T1000 (cell line): Measurements from ENCODE around the gene CAP2.
"Not testable (repeated sequence)": the region's sequence is repeated elsewhere in the genome, so short reads cannot be mapped to it uniquely, and the experiment has no call there.

Experiments
- DNase-seq: peaks from one replicate; lab custom pipeline; 2025; ENCODE audit warnings: mixed read lengths; lab: John Stamatoyannopoulos, UW

Gene CAP2

GRCh38 chr6:17397764-17398194, 4.4 kb downstream of the CAP2 start:
- no peak for DNase-seq

- not testable (repeated sequence) for DNase-seq
Measured at GRCh38 chr6:17405181-17405943, 12.0 kb downstream of the CAP2 start.

GRCh38 chr6:17405944-17406245, 12.5 kb downstream of the CAP2 start:
- DNase-seq, result no peak

GRCh38 chr6:17408081-17408480, 14.7 kb downstream of the CAP2 start:
- DNase-seq, result no peak

- no peak for DNase-seq
Measured at GRCh38 chr6:17410281-17410680, 16.9 kb downstream of the CAP2 start.

GRCh38 chr6:17413313-17413750, 19.9 kb downstream of the CAP2 start:
- DNase-seq, result no peak

GRCh38 chr6:17414395-17414794, 21.0 kb downstream of the CAP2 start:
- DNase-seq, result not testable (repeated sequence)

GRCh38 chr6:17415321-17415720, 21.9 kb downstream of the CAP2 start:
- DNase-seq, result no peak

GRCh38 chr6:17416806-17417205, 23.4 kb downstream of the CAP2 start:
- DNase-seq, result no peak

- DNase-seq, result peak; percentile 32
Measured at GRCh38 chr6:17417817-17418216, 24.4 kb downstream of the CAP2 start.

GRCh38 chr6:17418281-17419188, 25.1 kb downstream of the CAP2 start:
- no peak for DNase-seq

GRCh38 chr6:17419189-17419575, 25.8 kb downstream of the CAP2 start:
- DNase-seq, result no peak

- no peak for DNase-seq
Measured at GRCh38 chr6:17420368-17420767, 27.0 kb downstream of the CAP2 start.

- DNase-seq, result no peak
Measured at GRCh38 chr6:17421406-17421805, 28.0 kb downstream of the CAP2 start.

- no peak for DNase-seq
Measured at GRCh38 chr6:17423026-17423425, 29.6 kb downstream of the CAP2 start.

GRCh38 chr6:17427062-17427461, 33.7 kb downstream of the CAP2 start:
- DNase-seq, result no peak

GRCh38 chr6:17427617-17428016, 34.2 kb downstream of the CAP2 start:
- no peak for DNase-seq

- DNase-seq, result not testable (repeated sequence)
Measured at GRCh38 chr6:17428595-17429120, 35.3 kb downstream of the CAP2 start.

GRCh38 chr6:17429383-17430061, 36.1 kb downstream of the CAP2 start:
- no peak for DNase-seq

- DNase-seq, result no peak
Measured at GRCh38 chr6:17431581-17431980, 38.2 kb downstream of the CAP2 start.

GRCh38 chr6:17432356-17432755, 39.0 kb downstream of the CAP2 start:
- no peak for DNase-seq

GRCh38 chr6:17439243-17439993, 46.0 kb downstream of the CAP2 start:
- no peak for DNase-seq
